ENCODE measurements around the gene MORF4L1. TPM values are rescaled to one million over a fixed set of nuclear protein-coding genes. Genes with fewer than 3 reads are reported as not detected.
A peak's percentile ranks its signal among the peaks of the same experiment; 100 is the strongest.

Gene MORF4L1
- total RNA-seq, 6 experiments from 2014 or later, result 86.9 to 126 (median 115) TPM

DNA sequence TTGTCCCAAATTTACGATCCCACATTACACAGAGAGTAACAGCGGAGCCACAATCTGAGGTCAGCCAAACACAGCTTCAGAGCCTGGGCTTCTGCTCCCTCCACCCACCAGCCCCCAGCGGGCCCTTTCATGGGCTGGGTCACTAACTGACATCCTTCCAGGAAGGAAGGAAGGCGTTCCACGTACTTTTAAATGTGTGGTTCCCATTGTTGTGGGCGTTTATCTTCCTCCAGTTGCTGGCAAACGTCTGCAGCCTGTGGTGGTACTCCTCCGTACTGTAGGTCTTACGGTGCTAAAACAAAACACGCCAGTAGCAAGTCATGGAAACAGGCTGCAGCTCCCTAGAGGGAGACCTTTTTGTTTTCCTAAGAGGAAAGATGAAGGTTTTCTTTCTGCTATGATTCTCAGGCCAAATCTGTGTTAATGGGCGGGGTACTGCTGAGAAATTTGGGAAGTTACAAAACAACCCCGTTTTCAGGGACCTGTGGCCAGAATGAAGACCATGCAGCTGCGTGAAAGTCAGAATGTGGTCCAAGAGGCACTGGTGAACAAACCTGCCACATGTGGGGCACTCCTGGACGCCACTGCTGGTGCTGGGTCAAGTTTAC, 64.5 kb downstream of the MORF4L1 start:
- 66% methylated on average over 13 of the region's 14 CpGs for WGBS (ENCODE audit: insufficient coverage, low coverage, low lambda C conversion rate, missing lambda C conversion rate)
- Histone ChIP-seq H3K4me3 (no peak overlapping the region), H3K27me3 (no peaks in the 10 kb centered on the region), H3K27ac (peak overlapping the region in 1 of 3 donors; percentile 16), H3K9me3 (no peaks in the 10 kb centered on the region), H3K36me3 (peaks cover 0 to 43% (median 6%) of the 10 kb centered on the region in 4 donors), H3K4me1 (peaks cover 0 to 17% (median 9%) of the 10 kb centered on the region in 4 donors)
- TF ChIP-seq, protein P1, sequence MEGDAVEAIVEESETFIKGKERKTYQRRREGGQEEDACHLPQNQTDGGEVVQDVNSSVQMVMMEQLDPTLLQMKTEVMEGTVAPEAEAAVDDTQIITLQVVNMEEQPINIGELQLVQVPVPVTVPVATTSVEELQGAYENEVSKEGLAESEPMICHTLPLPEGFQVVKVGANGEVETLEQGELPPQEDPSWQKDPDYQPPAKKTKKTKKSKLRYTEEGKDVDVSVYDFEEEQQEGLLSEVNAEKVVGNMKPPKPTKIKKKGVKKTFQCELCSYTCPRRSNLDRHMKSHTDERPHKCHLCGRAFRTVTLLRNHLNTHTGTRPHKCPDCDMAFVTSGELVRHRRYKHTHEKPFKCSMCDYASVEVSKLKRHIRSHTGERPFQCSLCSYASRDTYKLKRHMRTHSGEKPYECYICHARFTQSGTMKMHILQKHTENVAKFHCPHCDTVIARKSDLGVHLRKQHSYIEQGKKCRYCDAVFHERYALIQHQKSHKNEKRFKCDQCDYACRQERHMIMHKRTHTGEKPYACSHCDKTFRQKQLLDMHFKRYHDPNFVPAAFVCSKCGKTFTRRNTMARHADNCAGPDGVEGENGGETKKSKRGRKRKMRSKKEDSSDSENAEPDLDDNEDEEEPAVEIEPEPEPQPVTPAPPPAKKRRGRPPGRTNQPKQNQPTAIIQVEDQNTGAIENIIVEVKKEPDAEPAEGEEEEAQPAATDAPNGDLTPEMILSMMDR (IDR thresholded peaks at IDR 0.05), result no peak
- TF ChIP-seq POLR2A (IDR thresholded peaks at IDR 0.05), result no peak
- ATAC-seq, result peak in 3 of 4 donors; percentile 21 to 30 (median 25)
- no peak for DNase-seq
- intact Hi-C loops (cut with DNase I), result no loop called here

DNA sequence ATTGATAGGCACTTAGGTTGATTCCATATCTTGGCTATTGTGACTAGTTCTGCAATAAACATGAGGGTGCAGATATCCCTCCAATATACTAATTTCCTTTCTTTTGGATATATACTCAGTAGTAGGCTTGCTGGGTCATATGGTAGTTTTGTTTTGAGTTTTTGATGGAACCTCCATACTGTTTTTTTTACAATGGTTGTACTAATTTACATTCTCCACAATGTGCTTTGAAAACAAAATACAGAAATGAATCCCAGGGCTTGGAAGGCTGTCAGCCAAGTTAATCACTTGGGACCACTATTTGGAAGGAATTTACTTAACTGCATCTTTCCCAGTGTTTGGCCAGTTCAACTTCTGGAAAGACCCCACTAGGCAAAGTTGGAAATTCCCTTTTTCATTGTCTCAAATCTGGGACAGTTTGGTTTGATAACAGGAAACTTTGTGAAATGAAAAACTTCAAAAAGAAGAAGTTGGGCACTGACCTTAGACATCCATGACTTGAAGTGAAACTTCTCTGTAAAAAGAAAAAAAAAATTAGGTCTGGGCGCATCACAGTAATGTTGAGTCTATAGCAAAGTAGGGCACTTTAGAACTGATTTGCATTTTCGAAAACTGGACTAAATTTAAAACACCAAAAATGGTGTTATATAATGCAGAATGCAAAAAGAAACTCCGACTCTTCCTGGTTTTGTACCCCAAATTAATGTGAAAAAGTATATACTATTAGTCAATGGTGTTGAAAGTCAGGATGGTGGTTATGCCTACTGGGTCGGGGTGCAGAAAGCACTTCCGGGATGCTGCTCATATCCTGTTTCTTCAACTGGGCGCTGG, 66.2 kb downstream of the MORF4L1 start:
- WGBS (ENCODE audit: insufficient coverage, low coverage, low lambda C conversion rate, missing lambda C conversion rate), result 53% methylated on average over 6 of the region's 6 CpGs
- Histone ChIP-seq H3K27me3 (no peaks in the 10 kb centered on the region), H3K4me1 (peaks cover 0 to 12% (median 7%) of the 10 kb centered on the region in 4 donors), H3K36me3 (peaks cover 0 to 42% (median 6%) of the 10 kb centered on the region in 4 donors), H3K27ac (no peak overlapping the region), H3K9me3 (no peaks in the 10 kb centered on the region), H3K4me3 (no peak overlapping the region)
- intact Hi-C loops (cut with DNase I), result no loop called here
- DNase-seq (no peak), ATAC-seq (peak in 2 of 4 donors; percentile 20 to 26)
- TF ChIP-seq, protein P1 (IDR thresholded peaks at IDR 0.05), result no peak
- TF ChIP-seq POLR2A (IDR thresholded peaks at IDR 0.05), result no peak

DNA sequence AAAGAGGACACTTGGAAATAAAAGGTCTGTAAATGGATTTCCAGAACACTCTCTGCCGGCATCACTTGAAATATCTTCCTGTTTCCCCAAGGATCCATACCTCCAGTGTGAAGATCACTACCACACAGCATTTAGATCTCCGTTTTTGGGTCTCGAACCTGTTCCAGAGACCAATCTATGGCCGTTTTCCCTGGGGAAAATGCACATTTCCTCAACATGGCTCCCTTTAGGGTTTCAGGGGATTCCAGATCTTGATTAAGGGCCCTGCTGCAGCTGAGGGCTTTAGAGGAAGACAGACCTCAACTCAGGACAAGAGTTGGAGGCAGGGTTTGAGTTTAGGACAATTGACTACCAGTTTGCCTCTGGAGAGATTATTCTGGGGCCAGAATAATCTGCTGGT, 70.1 kb downstream of the MORF4L1 start:
- ATAC-seq (no peak), DNase-seq (no peak)
- Histone ChIP-seq H3K9me3 (no peaks in the 10 kb centered on the region), H3K4me3 (no peak overlapping the region), H3K4me1 (peaks cover 0 to 6% (median 0%) of the 10 kb centered on the region in 4 donors), H3K27me3 (no peaks in the 10 kb centered on the region), H3K36me3 (peaks cover 0 to 11% (median 0%) of the 10 kb centered on the region in 4 donors), H3K27ac (no peak overlapping the region)
- intact Hi-C loops (cut with DNase I), result no loop called here
- TF ChIP-seq POLR2A (IDR thresholded peaks at IDR 0.05), result no peak
- TF ChIP-seq, protein P1 (IDR thresholded peaks at IDR 0.05), result no peak
- 98% methylated on average over 4 of the region's 4 CpGs for WGBS (ENCODE audit: insufficient coverage, low coverage, low lambda C conversion rate, missing lambda C conversion rate)

DNA sequence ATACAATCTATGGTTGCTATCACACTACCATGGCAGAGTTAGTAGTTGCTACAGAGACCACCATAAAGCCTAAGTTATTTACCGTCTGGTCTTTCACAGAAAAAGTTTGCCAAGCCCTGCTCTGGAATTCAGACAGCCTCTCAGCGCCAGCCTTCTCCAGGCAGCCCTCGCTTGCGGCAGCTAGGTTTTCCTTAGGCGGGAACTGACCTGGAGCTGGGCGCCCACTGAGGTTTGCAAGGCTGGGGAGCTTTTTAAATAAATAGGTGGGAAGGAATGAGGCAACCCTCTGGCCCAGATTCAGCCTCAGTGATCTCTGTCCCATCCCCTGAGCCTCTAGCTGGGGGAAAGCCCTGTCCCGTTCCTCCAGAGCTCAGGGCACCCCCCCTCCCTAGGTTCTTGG, 71.0 kb downstream of the MORF4L1 start:
- Histone ChIP-seq H3K4me3 (peak overlapping the region; percentile 58 to 75 (median 65)), H3K9me3 (no peaks in the 10 kb centered on the region), H3K27me3 (no peaks in the 10 kb centered on the region), H3K36me3 (peaks cover 0 to 1% (median 0%) of the 10 kb centered on the region in 4 donors), H3K27ac (peak overlapping the region; percentile 84 to 94 (median 89)), H3K4me1 (peaks cover 0 to 15% (median 2%) of the 10 kb centered on the region in 4 donors)
- TF ChIP-seq POLR2A (IDR thresholded peaks at IDR 0.05), result no peak
- TF ChIP-seq, protein P1 (IDR thresholded peaks at IDR 0.05), result no peak
- intact Hi-C loops (cut with DNase I), result no loop called here
- 37% methylated on average over 6 of the region's 7 CpGs for WGBS (ENCODE audit: insufficient coverage, low coverage, low lambda C conversion rate, missing lambda C conversion rate)
- DNase-seq, result no peak
- ATAC-seq, result no peak
